ENCODE data around the gene RPS18. TPM values are rescaled to one million over a fixed set of nuclear protein-coding genes. Genes with fewer than 3 reads are reported as not detected.

Gene RPS18
- total and polyA plus RNA-seq, 9 of the 15 experiments (the other 6 are each of a cell fraction or from before 2014, with no cell fraction given), result 5,023 to 17,516 (median 8,131) TPM

DNA sequence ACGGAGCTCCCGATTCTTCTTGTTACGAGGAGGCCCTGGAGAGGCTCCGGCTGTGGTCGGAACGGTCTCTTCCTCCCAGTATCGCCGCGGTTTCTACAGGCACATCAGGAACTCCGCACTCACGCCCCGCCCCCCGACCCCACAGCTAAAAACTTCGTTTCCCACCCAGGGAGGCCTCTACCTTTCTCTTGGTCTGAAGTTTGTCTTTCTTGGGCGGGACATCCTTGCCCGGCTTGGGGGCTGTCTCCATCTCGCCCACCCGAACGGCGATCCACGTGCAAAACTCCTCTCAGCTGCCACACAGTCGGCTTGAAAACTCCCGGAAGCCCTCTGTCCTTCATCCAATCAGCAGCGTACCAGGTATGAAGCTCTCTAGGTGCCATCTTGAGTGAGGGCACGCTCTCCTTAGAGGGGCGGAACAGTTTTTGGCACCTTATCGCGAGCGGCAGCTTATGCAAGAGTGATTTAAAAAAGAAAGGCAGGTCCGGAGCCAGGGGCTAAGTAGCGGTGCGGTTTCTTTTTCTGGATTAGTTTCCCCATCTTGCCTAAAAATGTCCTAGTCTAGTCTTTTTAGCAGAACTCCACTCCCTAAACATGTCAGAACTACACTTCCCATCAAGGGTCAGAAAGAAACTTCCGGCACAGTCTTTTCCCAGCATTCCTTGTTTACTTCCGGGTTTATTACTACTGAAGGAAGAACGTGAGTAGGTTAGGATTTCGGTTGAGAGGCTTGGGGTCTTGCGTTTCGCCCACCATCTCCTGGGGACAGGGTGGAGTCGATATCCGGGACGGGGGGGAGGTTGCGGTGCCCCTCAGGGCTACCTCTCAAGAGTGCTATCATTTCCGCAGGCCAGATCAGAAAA lies 17.3 kb downstream of the RPS18 start, which contains the start of the genes PFDN6 and WDR46 (continued):
- TF ChIP-seq MAFK (IDR thresholded peaks at IDR 0.05; ENCODE audit: low read length) (no peak), TCFL5 (CRISPR knock-in tag; conservative IDR thresholded peaks at IDR 0.05) (no peak), PHB2 (IDR thresholded peaks at IDR 0.05; ENCODE audit: low read depth) (no peak), KDM2B (CRISPR knock-in tag; IDR thresholded peaks at IDR 0.05) (no peak), ZNF444 (CRISPR knock-in tag; IDR thresholded peaks at IDR 0.05) (no peak), GATAD2B (IDR thresholded peaks at IDR 0.05; ENCODE audit: borderline replicate concordance) (no peak), ESRRB (CRISPR knock-in tag; IDR thresholded peaks at IDR 0.05; ENCODE audit: borderline replicate concordance) (no peak), SUPT5H (IDR thresholded peaks at IDR 0.05) (peak; percentile 75)
- TF ChIP-seq, protein P1, sequence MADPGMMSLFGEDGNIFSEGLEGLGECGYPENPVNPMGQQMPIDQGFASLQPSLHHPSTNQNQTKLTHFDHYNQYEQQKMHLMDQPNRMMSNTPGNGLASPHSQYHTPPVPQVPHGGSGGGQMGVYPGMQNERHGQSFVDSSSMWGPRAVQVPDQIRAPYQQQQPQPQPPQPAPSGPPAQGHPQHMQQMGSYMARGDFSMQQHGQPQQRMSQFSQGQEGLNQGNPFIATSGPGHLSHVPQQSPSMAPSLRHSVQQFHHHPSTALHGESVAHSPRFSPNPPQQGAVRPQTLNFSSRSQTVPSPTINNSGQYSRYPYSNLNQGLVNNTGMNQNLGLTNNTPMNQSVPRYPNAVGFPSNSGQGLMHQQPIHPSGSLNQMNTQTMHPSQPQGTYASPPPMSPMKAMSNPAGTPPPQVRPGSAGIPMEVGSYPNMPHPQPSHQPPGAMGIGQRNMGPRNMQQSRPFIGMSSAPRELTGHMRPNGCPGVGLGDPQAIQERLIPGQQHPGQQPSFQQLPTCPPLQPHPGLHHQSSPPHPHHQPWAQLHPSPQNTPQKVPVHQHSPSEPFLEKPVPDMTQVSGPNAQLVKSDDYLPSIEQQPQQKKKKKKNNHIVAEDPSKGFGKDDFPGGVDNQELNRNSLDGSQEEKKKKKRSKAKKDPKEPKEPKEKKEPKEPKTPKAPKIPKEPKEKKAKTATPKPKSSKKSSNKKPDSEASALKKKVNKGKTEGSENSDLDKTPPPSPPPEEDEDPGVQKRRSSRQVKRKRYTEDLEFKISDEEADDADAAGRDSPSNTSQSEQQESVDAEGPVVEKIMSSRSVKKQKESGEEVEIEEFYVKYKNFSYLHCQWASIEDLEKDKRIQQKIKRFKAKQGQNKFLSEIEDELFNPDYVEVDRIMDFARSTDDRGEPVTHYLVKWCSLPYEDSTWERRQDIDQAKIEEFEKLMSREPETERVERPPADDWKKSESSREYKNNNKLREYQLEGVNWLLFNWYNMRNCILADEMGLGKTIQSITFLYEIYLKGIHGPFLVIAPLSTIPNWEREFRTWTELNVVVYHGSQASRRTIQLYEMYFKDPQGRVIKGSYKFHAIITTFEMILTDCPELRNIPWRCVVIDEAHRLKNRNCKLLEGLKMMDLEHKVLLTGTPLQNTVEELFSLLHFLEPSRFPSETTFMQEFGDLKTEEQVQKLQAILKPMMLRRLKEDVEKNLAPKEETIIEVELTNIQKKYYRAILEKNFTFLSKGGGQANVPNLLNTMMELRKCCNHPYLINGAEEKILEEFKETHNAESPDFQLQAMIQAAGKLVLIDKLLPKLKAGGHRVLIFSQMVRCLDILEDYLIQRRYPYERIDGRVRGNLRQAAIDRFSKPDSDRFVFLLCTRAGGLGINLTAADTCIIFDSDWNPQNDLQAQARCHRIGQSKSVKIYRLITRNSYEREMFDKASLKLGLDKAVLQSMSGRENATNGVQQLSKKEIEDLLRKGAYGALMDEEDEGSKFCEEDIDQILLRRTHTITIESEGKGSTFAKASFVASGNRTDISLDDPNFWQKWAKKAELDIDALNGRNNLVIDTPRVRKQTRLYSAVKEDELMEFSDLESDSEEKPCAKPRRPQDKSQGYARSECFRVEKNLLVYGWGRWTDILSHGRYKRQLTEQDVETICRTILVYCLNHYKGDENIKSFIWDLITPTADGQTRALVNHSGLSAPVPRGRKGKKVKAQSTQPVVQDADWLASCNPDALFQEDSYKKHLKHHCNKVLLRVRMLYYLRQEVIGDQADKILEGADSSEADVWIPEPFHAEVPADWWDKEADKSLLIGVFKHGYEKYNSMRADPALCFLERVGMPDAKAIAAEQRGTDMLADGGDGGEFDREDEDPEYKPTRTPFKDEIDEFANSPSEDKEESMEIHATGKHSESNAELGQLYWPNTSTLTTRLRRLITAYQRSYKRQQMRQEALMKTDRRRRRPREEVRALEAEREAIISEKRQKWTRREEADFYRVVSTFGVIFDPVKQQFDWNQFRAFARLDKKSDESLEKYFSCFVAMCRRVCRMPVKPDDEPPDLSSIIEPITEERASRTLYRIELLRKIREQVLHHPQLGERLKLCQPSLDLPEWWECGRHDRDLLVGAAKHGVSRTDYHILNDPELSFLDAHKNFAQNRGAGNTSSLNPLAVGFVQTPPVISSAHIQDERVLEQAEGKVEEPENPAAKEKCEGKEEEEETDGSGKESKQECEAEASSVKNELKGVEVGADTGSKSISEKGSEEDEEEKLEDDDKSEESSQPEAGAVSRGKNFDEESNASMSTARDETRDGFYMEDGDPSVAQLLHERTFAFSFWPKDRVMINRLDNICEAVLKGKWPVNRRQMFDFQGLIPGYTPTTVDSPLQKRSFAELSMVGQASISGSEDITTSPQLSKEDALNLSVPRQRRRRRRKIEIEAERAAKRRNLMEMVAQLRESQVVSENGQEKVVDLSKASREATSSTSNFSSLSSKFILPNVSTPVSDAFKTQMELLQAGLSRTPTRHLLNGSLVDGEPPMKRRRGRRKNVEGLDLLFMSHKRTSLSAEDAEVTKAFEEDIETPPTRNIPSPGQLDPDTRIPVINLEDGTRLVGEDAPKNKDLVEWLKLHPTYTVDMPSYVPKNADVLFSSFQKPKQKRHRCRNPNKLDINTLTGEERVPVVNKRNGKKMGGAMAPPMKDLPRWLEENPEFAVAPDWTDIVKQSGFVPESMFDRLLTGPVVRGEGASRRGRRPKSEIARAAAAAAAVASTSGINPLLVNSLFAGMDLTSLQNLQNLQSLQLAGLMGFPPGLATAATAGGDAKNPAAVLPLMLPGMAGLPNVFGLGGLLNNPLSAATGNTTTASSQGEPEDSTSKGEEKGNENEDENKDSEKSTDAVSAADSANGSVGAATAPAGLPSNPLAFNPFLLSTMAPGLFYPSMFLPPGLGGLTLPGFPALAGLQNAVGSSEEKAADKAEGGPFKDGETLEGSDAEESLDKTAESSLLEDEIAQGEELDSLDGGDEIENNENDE (IDR thresholded peaks at IDR 0.05; ENCODE audit: low read depth, low read length), result no peak
- TF ChIP-seq, protein P2, sequence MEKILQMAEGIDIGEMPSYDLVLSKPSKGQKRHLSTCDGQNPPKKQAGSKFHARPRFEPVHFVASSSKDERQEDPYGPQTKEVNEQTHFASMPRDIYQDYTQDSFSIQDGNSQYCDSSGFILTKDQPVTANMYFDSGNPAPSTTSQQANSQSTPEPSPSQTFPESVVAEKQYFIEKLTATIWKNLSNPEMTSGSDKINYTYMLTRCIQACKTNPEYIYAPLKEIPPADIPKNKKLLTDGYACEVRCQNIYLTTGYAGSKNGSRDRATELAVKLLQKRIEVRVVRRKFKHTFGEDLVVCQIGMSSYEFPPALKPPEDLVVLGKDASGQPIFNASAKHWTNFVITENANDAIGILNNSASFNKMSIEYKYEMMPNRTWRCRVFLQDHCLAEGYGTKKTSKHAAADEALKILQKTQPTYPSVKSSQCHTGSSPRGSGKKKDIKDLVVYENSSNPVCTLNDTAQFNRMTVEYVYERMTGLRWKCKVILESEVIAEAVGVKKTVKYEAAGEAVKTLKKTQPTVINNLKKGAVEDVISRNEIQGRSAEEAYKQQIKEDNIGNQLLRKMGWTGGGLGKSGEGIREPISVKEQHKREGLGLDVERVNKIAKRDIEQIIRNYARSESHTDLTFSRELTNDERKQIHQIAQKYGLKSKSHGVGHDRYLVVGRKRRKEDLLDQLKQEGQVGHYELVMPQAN (IDR thresholded peaks at IDR 0.05; ENCODE audit: borderline replicate concordance), result peak; percentile 100
- TF ChIP-seq, protein P3, sequence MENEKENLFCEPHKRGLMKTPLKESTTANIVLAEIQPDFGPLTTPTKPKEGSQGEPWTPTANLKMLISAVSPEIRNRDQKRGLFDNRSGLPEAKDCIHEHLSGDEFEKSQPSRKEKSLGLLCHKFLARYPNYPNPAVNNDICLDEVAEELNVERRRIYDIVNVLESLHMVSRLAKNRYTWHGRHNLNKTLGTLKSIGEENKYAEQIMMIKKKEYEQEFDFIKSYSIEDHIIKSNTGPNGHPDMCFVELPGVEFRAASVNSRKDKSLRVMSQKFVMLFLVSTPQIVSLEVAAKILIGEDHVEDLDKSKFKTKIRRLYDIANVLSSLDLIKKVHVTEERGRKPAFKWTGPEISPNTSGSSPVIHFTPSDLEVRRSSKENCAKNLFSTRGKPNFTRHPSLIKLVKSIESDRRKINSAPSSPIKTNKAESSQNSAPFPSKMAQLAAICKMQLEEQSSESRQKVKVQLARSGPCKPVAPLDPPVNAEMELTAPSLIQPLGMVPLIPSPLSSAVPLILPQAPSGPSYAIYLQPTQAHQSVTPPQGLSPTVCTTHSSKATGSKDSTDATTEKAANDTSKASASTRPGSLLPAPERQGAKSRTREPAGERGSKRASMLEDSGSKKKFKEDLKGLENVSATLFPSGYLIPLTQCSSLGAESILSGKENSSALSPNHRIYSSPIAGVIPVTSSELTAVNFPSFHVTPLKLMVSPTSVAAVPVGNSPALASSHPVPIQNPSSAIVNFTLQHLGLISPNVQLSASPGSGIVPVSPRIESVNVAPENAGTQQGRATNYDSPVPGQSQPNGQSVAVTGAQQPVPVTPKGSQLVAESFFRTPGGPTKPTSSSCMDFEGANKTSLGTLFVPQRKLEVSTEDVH (IDR thresholded peaks at IDR 0.05; ENCODE audit: low read depth, partially characterized antibody), result peak; percentile 96

Measured in K562 (cell line).